Islet of Langerhans (tissue), 1 donor: ENCODE results near the gene ERI3.

Experiments used
- FAIRE-seq: peaks from one replicate; lab custom pipeline; 2011; peaks lifted over from hg19 to GRCh38; lab: Jason Lieb, UNC

Gene ERI3

DNA sequence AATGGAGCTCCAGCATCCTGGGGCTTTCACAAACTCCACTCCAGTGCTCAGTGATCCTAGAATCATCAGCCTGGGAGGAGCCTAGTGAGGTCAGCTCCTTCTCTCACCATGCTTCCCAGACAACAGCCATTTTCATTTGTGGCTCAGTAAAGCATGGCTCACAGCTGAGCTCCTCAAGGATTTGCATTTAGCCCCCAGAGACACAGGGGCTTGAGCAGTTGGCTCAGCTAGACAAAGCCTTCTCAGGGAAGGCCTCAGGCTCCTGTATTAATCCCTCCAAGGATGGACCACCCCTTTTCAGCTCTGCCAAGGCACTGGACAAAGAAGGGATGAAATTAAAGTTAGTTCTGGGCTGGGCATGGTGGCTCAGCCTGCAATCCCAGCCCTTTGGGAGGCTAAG lies 39.5 kb downstream of the ERI3 start:
- FAIRE-seq: no peak

DNA sequence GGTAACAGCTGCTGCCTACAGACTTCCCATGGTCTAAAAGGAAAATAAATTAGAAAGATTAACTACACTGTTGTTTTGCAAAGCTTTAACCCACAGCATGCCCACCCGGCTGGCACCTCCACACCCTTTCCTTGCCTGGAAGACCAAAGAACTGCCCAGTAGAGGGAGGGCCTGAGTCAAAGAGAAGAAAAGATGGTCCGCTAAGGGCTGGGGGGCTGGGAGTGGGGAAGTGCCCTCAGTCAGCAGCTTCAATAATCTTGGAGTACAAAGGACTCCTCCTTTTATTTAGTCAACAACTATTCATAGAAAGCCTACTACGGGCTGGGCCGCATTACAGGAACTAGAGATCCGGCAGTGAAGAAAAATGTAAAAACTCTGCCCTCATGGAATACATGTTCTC lies 40.6 kb downstream of the ERI3 start:
- no peak for FAIRE-seq

DNA sequence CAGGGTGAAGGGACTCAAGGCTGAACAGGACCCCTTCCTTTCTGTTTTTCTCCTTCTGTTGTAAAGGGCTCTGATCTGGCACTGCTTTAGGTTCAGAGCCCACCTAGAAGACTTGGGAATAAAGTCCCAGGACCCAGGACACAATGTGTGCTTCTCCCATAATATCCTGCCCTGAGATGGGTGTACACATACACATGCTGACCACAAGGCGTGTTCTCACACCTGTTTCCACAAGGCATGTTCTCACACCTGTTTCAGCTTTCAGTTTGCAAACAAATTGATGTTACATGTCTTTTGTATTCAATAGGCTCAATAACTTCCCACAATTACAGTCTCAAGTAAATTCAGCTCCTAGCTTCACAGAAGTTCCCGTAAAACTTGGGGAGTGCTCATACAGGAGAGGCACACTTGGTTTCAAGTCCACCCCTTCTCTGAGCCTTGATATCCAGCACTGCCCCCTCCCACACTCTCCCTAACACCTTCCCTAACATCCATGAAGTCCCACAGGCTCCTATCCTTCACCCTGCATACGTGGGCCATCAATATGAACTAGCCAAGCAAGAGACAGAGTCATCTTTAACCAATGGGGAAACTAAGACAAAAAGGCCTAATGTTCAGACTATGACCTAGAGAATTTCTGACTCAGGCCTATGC lies 41.7 kb downstream of the ERI3 start:
- FAIRE-seq: no peak

GRCh38 chr1:44312399-44313196 lies 42.5 kb downstream of the ERI3 start:
- FAIRE-seq: no peak

DNA sequence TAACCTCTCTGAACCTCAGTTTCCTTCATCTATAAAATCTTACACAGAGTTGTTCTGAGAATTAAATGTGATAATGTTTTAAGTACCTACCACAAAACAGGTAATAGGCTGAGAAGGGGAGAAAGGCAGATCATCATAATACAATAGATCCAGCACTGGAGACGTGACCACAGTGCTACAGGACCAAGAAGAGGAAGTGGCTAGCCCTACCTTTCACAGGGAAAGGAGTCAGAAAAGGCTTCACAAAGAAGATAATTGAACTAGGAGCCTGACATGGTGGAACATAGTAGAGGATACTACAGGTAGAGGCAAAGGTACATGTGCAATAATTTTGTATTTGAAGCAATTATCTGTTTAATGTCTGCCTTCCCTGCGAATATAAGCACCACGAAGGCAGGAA lies 45.1 kb downstream of the ERI3 start:
- no peak for FAIRE-seq

DNA sequence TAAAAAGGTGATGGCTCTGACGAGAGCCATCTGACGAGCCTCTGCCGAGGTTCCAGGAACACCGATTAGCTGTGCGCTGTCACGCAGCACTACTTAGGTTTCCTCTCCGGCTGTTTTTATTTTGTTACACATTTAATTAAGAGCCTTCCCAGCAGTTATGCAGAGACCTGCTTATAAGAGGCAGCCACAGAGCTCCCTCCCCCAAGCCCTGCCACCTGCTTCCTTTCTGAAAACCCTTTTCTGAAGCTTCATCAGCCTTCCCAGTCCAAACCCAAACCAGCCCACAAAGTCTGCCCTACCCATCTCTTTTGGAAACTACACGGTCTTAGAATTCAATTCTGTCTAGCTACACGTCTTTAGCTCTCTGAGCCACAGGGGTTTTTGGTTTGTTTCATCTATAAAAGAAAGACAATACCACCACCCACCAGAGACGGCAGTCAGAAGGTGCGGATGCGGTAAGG lies 49.1 kb downstream of the ERI3 start:
- FAIRE-seq: no peak

DNA sequence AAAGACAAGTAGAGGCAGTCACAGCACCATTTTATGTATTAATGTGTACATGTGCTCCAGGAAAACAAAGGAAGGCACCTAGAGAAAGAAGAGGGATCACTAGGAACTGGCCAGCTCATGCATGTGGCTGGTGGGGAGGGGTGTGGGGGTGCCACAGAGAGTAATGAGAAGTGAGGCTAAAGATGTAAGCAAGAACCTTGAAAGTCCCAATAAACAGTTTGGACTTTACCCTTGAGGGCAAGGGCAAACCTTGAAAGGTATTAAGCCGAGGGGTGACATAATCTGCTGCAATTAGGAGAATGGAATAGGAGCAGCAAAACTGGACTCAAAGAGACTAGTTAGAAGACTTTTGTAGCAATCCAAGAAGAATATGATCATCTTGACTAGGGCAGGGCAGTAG lies 51.5 kb downstream of the ERI3 start:
- no peak for FAIRE-seq

DNA sequence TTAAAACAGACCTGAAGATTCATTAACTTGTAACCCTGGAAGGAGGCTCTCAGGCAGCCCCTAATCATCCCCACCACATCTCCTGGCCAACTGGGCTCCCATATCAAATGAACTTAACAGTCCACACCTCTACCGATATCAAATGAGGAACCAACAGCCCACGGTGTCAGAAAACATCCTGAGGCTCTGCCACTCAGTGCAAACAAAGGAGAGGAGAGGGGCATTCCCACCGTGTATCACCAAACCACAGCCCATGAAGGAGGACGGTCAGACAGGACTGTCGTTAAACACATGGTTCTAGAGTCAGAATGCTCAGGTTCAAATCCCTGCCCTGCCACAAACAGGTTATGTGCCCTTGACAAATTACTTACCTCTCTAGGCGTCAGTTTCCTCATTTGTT lies 52.5 kb downstream of the ERI3 start:
- no peak for FAIRE-seq

GRCh38 chr1:44301442-44301841 lies 53.6 kb downstream of the ERI3 start:
- no peak for FAIRE-seq

GRCh38 chr1:44300852-44301251 lies 54.2 kb downstream of the ERI3 start:
- no peak for FAIRE-seq

DNA sequence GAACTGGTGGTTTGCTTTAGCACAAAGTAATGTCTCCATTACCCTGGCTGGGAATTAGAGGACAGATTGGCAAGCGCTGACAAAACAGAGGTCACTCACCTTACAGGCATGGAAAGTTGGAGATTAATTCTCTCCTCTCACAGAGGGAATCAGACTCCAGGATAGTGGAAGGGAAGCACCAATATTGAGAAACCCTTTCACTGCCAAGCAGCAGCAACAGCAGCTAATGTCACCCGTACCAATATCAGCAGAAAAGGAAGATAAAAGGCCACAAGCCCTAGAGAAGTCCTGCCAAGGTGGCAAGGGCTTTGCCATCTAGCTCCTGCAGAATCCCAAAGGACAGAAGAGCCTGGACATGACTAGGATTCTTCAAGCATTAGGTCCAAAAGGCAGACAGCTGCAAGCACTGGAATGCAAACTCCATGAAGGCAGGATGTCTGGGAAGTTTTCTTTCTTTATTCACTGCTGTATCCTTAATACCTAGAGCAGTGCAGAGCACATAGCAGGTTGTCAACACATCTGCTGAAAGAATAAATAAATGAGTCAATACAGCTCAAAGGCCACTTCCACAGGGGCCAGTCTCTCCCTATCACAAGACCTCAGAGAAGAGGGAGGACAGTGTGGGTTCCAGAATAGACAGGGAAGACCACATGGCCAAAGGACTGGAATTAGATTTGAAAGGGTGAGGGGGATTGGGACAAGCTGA lies 57.2 kb downstream of the ERI3 start:
- no peak for FAIRE-seq

- FAIRE-seq: no peak
Measured at GRCh38 chr1:44296806-44297205, 58.3 kb downstream of the ERI3 start.

- no peak for FAIRE-seq
Measured at GRCh38 chr1:44296086-44296485, 59.0 kb downstream of the ERI3 start.

- no peak for FAIRE-seq
Measured at GRCh38 chr1:44294588-44295007, 60.5 kb downstream of the ERI3 start.

DNA sequence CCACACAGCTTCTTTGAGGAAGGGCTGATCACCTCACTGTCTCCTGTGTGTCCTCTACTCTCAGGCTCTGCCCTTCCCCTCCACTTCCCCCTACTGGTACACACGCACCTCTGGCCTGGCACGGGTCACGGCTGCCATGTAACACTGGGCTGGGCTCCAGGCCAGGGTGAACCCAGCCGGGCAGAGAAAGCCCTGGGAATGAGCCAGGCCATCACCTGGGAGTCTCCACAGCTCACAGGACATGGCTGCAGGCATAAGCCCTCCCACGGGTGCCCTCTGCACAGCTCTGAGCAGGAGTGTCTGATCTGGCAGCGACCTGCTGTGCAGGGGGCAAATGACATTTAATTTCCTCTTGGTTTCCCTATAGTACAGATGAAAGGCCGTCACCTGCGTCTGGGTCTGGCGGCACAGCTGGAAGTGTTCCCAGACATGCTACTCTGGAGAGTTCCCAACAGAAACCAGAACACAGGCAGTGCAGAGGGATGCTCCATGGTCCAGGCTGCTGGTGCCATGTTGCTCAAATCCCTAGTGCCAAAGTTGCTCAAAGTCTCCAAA lies 61.2 kb downstream of the ERI3 start:
- peak; percentile 80 for FAIRE-seq

GRCh38 chr1:44292651-44293050 lies 62.4 kb downstream of the ERI3 start:
- FAIRE-seq: no peak

DNA sequence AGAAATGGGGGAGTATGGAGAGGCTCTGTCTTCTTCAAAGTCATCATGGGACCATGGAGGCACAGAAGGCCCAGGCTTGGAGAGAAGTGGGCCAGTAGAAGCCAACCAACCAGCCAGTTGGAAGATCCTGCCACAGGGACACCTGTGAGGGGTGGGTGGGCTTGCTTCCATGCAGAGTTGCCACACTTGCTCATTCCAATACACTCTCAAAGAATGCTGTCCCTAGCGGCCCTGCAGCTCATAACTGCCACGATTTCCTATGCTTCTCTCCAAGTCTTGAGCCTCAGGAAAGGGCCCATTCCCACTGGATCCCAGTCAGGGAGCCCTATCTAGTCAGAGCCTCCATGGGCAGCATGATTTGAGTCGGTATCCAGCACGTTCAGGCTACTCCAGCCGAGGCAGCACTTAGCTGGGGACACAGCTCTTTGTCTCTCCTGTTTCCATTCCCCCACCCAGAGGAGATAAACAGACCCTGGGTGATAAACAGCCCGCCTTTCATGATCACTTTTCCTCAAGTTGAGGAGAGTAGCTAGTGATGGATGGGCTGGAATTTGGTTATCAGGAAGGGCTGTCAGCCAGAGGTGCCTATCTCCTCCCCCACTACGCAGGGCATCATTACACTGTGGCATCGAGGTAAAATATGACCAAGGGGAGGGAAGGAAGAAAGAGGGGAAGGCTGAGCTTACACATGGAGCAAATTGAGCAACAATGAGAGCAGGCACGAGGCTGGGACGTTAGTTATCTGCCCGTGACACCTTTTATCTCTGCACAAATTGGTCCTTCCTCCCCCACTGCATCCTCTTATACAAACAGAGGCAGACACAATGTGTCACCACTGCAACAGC lies 64.6 kb downstream of the ERI3 start:
- no peak for FAIRE-seq

DNA sequence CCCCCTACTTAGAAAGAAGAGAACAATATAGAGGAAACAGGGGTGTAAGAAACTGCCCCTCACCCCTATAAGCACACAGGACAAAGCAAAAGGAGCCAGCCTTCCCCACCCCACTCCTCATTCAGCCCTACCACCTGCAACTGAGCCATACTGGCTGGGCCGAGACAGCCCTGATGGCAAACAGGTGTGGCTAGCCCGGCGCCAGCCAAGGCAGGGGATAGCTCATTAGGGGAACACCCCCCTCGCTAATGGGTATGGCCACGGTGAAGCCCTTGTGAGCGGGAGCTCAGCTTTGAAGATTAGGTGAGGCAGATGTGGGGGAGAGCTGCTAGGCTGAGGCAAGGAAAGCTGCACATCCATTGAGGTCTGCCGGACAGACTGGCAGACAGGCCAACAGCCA lies 65.5 kb downstream of the ERI3 start:
- FAIRE-seq: no peak

DNA sequence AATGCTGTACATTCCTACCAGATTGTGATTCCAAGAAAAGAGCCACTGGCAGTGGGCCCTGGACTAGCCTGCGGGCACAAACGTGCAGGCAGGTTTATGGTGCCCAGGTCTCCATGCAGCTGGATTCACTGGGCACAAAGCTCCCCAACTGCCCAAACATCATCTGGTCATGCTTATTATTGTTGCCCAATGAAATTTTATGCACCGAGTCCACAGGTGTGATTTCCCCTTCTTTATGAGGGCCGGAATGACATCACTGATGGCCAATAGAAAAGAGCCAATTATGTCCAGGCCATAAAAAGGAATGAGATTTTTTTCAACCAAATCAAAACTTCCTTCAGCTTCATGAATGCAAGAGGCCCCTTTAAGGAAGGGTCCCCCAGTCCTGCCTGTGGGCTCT lies 66.2 kb downstream of the ERI3 start:
- FAIRE-seq: no peak

- no peak for FAIRE-seq
Measured at GRCh38 chr1:44284184-44284583, 70.9 kb downstream of the ERI3 start.

GRCh38 chr1:44283524-44284173 lies 71.4 kb downstream of the ERI3 start:
- peak; percentile 90 for FAIRE-seq
